ENCODE measurements around the gene LRBA.

LRBA gene

DNA sequence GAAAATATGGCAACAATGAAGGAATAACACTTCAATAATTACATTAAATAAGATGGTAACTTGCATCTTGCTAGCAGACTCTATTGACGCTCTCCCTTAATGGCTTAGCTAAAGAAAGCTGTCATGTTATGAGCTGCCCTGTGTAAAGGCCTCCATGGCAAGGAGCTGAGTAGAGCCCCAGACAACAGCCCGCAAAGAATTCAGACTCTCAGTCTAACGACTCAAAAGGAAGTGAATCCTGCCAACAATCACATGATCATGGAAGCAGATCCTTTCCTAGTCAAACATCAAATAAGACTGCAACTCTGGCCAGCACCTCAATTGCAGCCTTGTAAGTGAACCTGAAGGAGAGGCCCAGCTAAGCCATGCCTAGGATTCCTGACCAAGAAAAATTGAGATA lies 275.5 kb downstream of the LRBA start:
- no peaks in the 10 kb centered on the region for H3K9me3 ChIP-seq (ENCODE audit: low read length)
- no peaks in the 10 kb centered on the region for H3K36me3 ChIP-seq (ENCODE audit: insufficient read depth, low read length)
- H3K4me1 ChIP-seq (ENCODE audit: insufficient read depth, low read length) = no peaks in the 10 kb centered on the region
- H2AFZ ChIP-seq (ENCODE audit: low read depth, low read length) = no peak overlapping the region
- H3K4me3 ChIP-seq (ENCODE audit: low read length) = no peak overlapping the region
- no peaks in the 10 kb centered on the region for H3K27me3 ChIP-seq (ENCODE audit: insufficient read depth, low read length)

DNA sequence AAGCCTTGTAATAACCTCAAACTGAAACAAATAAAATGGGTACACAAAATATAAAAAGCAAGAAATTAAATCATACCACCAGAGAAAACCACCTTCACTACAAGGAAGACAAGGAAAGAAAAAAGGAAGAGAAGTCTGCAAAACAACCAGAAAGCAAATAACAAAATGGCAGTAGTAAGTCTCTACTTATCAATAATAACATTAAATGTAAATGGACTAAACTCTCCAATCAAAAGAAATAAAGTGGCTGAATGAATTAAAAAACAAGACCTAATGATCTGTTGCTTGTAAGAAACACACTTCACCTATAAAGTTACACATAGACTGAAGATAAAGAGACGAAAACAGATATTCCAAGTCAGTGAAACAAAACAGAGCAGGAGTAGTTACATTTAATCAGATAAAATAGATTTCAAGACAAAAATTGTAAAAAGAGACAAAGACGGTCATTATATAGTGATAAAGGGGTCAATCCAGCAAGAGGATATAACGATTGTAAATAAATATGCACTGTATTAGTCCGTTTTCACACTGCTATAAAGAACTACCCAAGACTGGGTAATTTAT lies 289.0 kb downstream of the LRBA start:
- Histone ChIP-seq H3K4me3 (ENCODE audit: low read length) (no peak overlapping the region), H2AFZ (ENCODE audit: low read depth, low read length) (no peak overlapping the region), H3K9me3 (ENCODE audit: low read length) (no peaks in the 10 kb centered on the region)

DNA sequence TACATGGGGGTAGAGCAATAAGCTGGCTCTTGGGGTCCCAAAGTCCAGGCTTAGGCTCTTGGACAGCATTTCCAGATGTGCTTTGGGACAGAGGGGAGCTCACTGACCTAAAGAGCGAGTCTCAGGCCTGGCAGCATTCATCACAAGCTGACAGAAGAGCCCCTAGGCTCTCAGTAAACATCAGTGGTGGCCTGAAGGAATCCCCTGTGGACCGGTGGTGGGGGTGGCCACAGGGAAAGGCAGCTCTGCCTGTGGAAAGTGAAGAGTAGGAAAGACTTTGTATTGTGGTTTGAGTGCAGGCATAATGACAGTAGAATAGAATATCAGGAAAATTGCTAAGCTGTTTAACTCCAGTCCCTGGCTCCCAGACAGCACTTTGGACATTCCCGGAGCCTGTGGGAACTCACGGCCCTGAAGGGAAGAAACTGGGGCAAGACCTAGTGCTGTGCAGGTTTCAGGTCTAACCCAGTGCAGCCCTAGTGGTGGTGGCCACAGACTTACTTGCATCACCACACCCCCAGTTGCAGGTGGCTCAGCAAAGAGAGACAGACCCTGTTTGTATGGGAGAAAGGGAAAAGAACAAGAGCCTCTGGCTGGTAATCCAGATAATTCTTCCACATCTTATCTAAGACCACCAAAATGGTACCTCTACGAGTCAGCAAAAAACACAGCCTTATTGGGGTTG lies 291.2 kb downstream of the LRBA start:
- no peak overlapping the region for H2AFZ ChIP-seq (ENCODE audit: low read depth, low read length)
- H3K36me3 ChIP-seq (ENCODE audit: insufficient read depth, low read length) = no peaks in the 10 kb centered on the region
- no peaks in the 10 kb centered on the region for H3K4me1 ChIP-seq (ENCODE audit: insufficient read depth, low read length)
- no peak overlapping the region for H3K4me3 ChIP-seq (ENCODE audit: low read length)
- no peaks in the 10 kb centered on the region for H3K27me3 ChIP-seq (ENCODE audit: insufficient read depth, low read length)
- no peaks in the 10 kb centered on the region for H3K9me3 ChIP-seq (ENCODE audit: low read length)

More for the DNA sequence above, 289.0 kb downstream of the LRBA start:
- Histone ChIP-seq H3K4me1 (ENCODE audit: insufficient read depth, low read length) (no peaks in the 10 kb centered on the region), H3K36me3 (ENCODE audit: insufficient read depth, low read length) (no peaks in the 10 kb centered on the region), H3K27me3 (ENCODE audit: insufficient read depth, low read length) (no peaks in the 10 kb centered on the region)

DNA sequence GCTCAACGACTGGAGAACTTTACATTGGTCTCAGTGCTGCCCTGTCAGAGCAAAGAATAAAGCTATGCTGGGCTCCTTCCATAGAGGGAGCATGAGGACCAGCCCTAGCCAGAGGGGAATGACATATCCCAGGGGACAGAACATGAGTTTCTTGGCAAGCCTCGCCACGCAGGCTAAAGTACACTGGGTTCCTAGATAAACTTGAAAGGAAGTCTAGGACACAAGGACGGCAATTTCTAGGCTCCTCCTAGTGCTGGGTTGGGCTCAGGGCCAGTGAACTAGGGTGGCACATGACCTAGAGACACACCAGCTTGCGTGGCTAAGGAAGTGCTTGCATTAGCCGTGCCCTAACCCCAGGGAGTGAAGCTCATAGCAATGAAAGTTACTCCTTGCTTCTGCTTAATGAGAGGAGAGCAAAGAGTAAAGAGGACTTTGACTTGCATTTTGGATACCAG lies 292.1 kb downstream of the LRBA start:
- H3K9me3 ChIP-seq (ENCODE audit: low read length) = no peaks in the 10 kb centered on the region
- no peaks in the 10 kb centered on the region for H3K4me1 ChIP-seq (ENCODE audit: insufficient read depth, low read length)
- no peak overlapping the region for H3K4me3 ChIP-seq (ENCODE audit: low read length)
- H2AFZ ChIP-seq (ENCODE audit: low read depth, low read length) = no peak overlapping the region
- H3K27me3 ChIP-seq (ENCODE audit: insufficient read depth, low read length) = no peaks in the 10 kb centered on the region
- no peaks in the 10 kb centered on the region for H3K36me3 ChIP-seq (ENCODE audit: insufficient read depth, low read length)

DNA sequence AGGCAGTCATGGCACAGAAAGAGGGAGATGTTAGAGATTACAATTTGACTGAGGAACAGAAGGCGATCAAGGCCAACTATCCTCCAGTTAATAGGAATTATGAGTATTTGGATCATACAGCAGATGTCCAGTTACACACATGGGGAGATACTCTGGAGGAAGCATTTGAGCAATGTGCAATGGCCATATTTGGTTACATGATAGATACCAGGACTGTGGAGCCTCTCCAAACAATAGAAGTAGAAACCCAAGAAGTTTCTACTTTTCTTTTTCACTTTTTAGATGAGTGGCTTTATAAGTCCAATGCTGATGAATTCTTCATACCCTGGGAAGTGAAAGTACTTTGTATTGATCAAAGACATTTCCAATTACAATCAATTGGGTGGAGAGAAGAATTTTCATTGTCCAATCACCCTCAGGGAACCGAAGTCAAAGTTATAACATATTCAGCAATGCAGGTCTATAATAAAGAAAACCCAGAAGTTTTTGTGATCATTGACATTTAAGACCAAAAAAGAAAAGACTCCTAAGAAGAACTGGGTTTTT lies 294.0 kb downstream of the LRBA start:
- no peaks in the 10 kb centered on the region for H3K27me3 ChIP-seq (ENCODE audit: insufficient read depth, low read length)
- no peaks in the 10 kb centered on the region for H3K36me3 ChIP-seq (ENCODE audit: insufficient read depth, low read length)
- H3K4me3 ChIP-seq (ENCODE audit: low read length) = no peak overlapping the region
- no peak overlapping the region for H2AFZ ChIP-seq (ENCODE audit: low read depth, low read length)
- no peaks in the 10 kb centered on the region for H3K9me3 ChIP-seq (ENCODE audit: low read length)
- H3K4me1 ChIP-seq (ENCODE audit: insufficient read depth, low read length) = no peaks in the 10 kb centered on the region

DNA sequence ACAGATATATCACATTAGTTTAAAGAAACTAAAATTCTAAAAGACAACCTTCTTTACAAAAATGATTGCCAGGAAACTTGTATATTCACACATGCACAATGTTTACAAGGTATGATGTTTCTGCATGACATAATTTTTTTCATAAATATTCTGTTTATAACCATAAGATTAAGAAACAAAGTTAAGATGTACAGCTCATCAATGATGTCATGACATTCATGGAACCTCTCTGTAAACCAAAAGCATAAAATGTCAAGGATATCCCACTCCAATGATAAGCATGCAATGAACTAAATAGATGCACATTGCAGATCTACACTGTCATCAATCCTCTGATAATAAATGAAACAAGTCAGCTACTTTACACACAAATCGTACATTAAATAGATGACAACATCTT lies 297.1 kb downstream of the LRBA start:
- Histone ChIP-seq H3K36me3 (ENCODE audit: insufficient read depth, low read length) (no peaks in the 10 kb centered on the region), H3K4me3 (ENCODE audit: low read length) (no peak overlapping the region), H2AFZ (ENCODE audit: low read depth, low read length) (no peak overlapping the region), H3K4me1 (ENCODE audit: insufficient read depth, low read length) (no peaks in the 10 kb centered on the region), H3K27me3 (ENCODE audit: insufficient read depth, low read length) (no peaks in the 10 kb centered on the region), H3K9me3 (ENCODE audit: low read length) (no peaks in the 10 kb centered on the region)

DNA sequence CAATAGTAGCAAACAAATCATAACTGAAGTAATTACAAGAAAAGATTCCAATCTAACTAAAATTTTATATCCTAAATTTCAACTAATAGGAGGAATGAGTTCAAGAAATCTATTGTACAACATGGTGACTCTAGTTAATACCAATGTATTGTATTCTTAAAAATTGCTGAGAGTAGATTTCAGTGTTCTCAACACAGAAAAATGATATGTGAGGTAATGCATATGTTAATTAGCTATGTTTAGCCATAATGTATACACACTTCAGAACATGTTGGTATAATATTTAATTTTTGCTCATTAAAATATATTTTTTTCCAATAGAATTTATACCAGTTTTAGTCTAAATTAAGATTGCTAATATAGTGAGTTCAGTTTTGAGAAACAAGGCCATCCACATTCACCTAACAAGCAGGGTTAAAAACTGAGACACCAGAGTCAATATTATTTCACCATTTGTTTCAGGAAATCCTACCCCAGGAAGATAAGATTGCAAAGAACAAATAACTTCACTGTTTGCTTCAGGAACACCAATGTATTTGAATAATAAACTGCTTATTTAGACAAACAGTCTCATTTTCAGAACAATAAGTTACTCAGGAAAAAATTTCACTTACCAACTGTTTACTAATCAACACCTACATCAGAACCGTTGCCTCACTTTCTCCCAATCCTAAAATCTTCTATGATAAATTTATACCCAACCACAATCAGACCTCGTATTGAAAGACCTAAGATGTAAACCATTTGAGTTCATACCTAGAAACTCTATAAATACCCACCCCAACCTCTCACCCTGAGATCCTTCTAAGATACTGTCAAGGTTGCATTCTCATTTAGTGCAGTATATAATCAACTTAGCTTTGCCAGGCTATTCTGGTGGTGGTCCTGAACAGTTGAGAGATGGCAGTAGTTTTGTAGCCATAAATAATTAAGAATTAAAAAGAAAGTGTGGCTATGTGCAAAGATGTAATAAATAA lies 300.3 kb downstream of the LRBA start:
- no peak overlapping the region for H2AFZ ChIP-seq (ENCODE audit: low read depth, low read length)
- no peaks in the 10 kb centered on the region for H3K4me1 ChIP-seq (ENCODE audit: insufficient read depth, low read length)
- no peaks in the 10 kb centered on the region for H3K9me3 ChIP-seq (ENCODE audit: low read length)
- H3K4me3 ChIP-seq (ENCODE audit: low read length) = no peak overlapping the region
- no peaks in the 10 kb centered on the region for H3K36me3 ChIP-seq (ENCODE audit: insufficient read depth, low read length)
- H3K27me3 ChIP-seq (ENCODE audit: insufficient read depth, low read length) = no peaks in the 10 kb centered on the region

DNA sequence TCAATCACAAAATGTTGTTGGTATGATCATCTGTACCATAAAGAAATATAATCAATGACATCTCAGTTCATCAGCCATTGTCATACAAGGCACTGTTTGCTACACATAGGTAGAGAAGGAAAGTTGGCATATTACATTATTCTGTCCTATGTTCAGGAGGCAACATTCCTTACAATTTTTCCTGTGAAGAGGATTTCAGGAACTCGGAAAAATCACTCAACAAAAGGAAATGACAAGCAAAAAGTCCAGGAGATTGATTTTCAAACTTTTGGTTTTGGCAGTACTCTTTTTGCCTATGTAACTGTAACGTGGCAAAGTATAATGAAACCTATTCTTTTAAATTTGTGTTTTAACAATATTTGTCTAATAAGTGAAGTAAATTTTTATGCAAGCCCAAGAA lies 301.8 kb downstream of the LRBA start:
- H3K36me3 ChIP-seq (ENCODE audit: insufficient read depth, low read length) = no peaks in the 10 kb centered on the region
- no peaks in the 10 kb centered on the region for H3K27me3 ChIP-seq (ENCODE audit: insufficient read depth, low read length)
- no peaks in the 10 kb centered on the region for H3K9me3 ChIP-seq (ENCODE audit: low read length)
- no peaks in the 10 kb centered on the region for H3K4me1 ChIP-seq (ENCODE audit: insufficient read depth, low read length)
- H2AFZ ChIP-seq (ENCODE audit: low read depth, low read length) = no peak overlapping the region
- H3K4me3 ChIP-seq (ENCODE audit: low read length) = no peak overlapping the region

DNA sequence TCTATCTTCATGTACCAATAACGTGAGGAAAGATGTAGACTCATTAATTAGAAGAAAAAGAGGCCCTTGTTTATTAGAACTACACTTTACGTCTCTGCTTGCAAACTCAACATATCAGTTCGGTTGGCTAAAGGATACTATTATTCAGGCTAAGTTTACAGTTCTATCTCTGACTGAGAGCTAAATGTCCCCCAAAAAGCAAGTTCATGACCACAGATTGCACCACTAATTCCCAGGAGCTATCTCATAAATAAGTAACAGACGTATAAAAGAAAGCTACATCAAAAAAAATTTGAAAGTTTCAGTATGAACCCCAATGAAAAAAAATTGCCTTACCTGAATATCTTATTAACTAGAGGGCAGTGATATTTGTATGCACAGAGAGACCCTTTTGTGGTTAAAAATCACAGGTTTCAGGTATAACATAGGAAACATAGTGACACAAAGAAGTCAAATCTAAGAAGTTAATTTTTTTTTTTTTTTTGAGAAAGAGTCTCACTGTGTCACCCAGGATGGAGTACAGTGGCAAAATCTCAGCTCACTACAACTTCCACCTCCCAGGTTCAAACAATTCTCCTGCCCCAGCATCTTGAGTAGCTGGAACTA lies 304.2 kb downstream of the LRBA start:
- Histone ChIP-seq H3K9me3 (ENCODE audit: low read length) (no peaks in the 10 kb centered on the region), H3K4me3 (ENCODE audit: low read length) (no peak overlapping the region), H2AFZ (ENCODE audit: low read depth, low read length) (no peak overlapping the region), H3K27me3 (ENCODE audit: insufficient read depth, low read length) (no peaks in the 10 kb centered on the region), H3K36me3 (ENCODE audit: insufficient read depth, low read length) (no peaks in the 10 kb centered on the region), H3K4me1 (ENCODE audit: insufficient read depth, low read length) (no peaks in the 10 kb centered on the region)

DNA sequence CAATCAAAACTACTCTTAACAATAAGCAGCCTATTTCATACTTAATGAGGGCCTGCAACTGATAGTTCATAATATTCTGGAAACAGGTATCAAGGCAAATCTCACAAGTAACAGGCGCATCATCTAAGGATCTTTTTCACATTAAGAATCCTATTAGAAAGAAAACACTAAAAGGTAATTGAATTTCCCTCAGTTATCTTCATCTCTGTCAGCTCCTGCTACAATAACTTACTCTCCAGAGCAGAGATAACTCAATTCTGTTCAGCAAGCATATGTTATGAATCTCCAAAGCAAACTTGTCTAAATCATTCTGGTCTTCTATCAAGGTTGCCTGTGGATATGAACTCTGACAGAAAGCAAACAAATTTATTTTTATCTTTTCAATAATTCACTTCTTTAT lies 307.1 kb downstream of the LRBA start:
- H2AFZ ChIP-seq (ENCODE audit: low read depth, low read length) = no peak overlapping the region
- H3K36me3 ChIP-seq (ENCODE audit: insufficient read depth, low read length) = no peaks in the 10 kb centered on the region
- H3K27me3 ChIP-seq (ENCODE audit: insufficient read depth, low read length) = no peaks in the 10 kb centered on the region
- no peak overlapping the region for H3K4me3 ChIP-seq (ENCODE audit: low read length)
- H3K4me1 ChIP-seq (ENCODE audit: insufficient read depth, low read length) = no peaks in the 10 kb centered on the region
- no peaks in the 10 kb centered on the region for H3K9me3 ChIP-seq (ENCODE audit: low read length)

DNA sequence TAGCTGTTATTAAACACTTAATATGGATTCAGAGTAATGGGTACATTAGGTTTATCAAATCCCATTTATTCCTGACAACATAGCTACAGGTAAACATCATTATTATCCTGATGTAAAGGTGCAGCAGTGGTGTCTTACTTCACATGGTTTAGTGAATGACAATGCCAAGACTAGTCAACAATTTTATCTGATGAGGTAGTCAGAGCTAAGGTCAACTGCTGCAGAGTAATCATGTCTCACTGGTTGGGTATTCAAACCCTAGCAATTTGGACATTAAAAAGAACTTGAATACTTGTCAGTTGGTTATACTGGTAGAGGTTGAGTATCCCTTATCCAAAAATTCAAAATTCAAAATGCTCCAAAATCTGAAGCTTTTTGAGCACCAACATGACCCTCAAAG lies 315.5 kb downstream of the LRBA start:
- Histone ChIP-seq H3K27me3 (ENCODE audit: insufficient read depth, low read length) (no peaks in the 10 kb centered on the region), H2AFZ (ENCODE audit: low read depth, low read length) (no peak overlapping the region), H3K9me3 (ENCODE audit: low read length) (no peaks in the 10 kb centered on the region), H3K4me3 (ENCODE audit: low read length) (no peak overlapping the region), H3K4me1 (ENCODE audit: insufficient read depth, low read length) (peaks cover under 1% of the 10 kb centered on the region), H3K36me3 (ENCODE audit: insufficient read depth, low read length) (no peaks in the 10 kb centered on the region)

DNA sequence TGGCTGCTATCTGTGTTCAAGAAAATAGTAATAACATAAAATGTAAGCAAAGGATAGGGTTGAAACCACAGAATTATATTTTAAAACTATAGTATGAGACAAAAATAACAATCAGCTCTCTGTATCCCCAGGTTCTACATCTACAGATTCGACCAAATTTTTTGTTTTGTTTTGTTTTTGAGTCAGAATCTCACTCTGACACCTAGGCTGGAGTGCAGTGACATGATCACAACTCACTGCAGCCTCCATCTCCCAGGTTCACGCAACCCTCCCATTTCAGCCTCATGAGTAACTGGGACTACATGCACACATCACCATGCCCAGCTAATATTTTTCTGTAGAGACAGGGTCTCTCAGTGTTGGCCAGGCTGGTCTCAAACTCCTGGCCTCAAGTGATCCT lies 319.9 kb downstream of the LRBA start:
- H3K27me3 ChIP-seq (ENCODE audit: insufficient read depth, low read length) = no peaks in the 10 kb centered on the region
- H2AFZ ChIP-seq (ENCODE audit: low read depth, low read length) = no peak overlapping the region
- H3K4me1 ChIP-seq (ENCODE audit: insufficient read depth, low read length) = peaks cover 9% of the 10 kb centered on the region
- no peaks in the 10 kb centered on the region for H3K36me3 ChIP-seq (ENCODE audit: insufficient read depth, low read length)
- no peak overlapping the region for H3K4me3 ChIP-seq (ENCODE audit: low read length)
- H3K9me3 ChIP-seq (ENCODE audit: low read length) = no peaks in the 10 kb centered on the region

DNA sequence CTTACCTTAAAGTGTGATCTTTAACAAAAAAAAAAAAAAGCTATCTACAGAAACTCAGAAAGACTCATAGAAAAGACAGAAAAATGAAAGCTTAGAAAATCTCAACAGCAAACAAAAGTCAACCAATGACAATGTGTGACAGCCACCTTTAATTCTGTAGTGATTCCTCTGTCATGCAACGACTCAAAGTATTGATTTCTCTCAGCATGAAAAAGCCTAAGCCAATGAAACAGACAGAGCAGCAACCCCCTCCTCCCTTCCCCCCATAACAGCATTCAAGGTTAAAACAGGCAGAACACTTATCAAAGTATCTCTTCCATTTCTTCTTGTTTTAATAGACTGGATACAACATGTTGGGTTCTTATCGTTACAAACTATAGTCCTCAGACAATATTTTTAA lies 320.6 kb downstream of the LRBA start:
- H3K4me3 ChIP-seq (ENCODE audit: low read length) = no peak overlapping the region

More for the DNA sequence above, 320.6 kb downstream of the LRBA start:
- H3K36me3 ChIP-seq (ENCODE audit: insufficient read depth, low read length) = no peaks in the 10 kb centered on the region
- H3K9me3 ChIP-seq (ENCODE audit: low read length) = no peaks in the 10 kb centered on the region
- no peaks in the 10 kb centered on the region for H3K27me3 ChIP-seq (ENCODE audit: insufficient read depth, low read length)
- H3K4me1 ChIP-seq (ENCODE audit: insufficient read depth, low read length) = peaks cover 9% of the 10 kb centered on the region
- H2AFZ ChIP-seq (ENCODE audit: low read depth, low read length) = peak overlapping the region; percentile 3
